Stimulated activated naive CD4-positive, alpha-beta T cell (primary cell): ENCODE results near the gene OSBPL9.

ENCODE experiments used
- DNase-seq, 6 experiments: peaks; one replicate each; lab custom pipeline; 2025; lab: John Stamatoyannopoulos, UW

The OSBPL9 gene

DNA sequence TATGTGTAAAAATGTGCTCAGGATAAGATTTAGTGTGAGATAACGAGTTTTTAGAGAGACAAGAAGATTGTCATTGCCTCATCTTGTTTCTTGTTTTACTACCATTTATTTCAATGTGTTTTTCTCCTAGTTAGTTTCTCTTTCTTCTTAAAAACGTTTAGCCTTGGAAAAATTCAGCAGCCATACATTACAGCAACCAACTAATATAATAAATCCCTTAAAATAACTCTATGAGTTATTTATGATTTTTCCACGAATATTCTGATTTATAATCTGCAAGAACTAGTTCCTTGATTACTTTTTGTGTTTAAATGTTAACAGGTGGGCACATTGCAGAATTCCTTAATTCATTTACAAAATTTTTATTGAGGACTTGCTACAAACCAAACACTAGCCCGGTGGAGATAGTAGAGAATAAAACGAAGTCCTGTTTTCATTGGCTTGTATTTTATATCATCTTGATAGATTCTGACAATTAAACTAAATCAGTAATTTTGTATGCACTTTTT lies 118.9 kb downstream of the OSBPL9 start:
- DNase-seq = no peak

DNA sequence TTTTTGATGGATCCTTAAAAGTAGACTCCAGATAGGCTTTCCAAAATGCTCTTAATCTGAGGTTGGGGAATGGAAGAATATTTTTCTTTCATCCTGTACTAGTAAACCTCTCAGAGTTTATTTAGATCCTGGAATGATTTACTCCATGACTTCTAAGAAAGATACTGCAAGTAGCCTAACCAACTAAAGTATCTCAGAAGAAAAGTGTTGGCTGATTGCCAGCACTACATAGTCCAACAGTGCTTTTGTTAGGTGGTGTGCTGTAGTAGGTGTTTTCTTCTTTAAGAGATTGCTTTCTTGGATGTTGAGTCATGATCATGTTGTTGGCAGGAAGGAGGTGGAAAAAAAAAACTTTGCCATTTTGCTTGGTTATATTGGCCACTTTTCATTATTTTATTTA lies 119.8 kb downstream of the OSBPL9 start:
- no peak for DNase-seq

DNA sequence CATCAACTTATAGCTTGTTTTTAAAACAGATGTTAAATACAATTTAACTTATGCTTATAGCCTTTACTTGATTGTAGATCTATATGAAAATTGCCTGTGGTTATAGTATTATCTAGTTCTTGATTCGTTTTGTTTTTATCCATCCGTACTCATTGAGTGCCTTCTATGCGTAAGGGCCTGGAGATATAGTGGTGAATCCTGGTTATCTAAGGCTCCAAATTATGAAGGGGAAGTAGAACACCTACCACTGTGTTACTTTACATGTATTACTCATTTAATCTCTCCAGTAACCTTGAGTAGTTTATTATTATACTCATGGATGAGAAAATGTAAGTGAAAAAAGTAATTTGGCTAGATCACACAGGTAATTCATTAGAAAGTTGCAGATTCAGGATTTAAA lies 121.8 kb downstream of the OSBPL9 start:
- DNase-seq = no peak

DNA sequence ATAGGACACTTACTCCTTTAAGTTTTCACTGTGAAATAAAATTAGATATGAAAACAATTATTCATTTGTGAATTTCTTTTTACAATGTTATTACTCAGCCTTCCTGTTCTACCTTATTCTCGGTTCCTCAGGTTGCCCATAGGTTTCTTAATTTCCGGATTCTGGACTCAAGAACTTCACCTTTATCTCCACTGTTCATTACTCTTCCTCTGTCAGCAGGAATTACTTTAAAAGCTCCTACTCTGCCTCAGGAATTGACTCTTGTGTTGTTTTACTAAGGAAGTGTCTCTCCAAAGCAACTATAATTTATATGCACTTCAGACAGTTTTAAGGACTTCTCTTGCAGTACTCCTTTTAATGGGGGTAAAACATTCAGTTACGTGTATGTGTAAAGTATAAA lies 123.8 kb downstream of the OSBPL9 start:
- no peak for DNase-seq

DNA sequence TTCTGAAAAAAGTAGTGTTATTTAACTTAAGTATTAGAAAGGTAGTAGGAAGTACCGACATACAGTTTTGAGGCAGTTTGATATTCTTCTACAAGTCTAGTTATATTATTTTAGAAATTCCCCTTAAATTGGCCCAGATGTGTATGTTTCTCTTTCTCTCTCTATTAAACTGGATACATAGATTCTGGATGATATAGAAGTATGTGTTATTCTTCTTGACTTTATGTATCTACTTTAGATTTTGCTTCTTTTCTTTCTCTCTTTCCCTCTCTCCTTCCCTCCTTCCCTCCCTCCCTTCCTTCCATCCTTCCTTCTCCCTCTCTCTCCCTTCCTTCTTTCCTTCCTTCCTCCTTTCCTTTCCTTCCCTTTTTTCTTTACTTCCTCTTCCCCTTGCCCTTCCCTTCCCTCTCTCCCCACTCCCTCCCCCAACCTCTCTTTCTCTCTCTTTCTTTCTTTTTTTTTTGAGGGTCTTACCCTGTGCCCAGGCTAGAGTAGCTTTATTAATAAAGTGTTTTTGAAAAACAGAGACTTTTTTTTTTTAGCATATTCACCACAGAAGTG lies 124.3 kb downstream of the OSBPL9 start:
- DNase-seq = no peak

DNA sequence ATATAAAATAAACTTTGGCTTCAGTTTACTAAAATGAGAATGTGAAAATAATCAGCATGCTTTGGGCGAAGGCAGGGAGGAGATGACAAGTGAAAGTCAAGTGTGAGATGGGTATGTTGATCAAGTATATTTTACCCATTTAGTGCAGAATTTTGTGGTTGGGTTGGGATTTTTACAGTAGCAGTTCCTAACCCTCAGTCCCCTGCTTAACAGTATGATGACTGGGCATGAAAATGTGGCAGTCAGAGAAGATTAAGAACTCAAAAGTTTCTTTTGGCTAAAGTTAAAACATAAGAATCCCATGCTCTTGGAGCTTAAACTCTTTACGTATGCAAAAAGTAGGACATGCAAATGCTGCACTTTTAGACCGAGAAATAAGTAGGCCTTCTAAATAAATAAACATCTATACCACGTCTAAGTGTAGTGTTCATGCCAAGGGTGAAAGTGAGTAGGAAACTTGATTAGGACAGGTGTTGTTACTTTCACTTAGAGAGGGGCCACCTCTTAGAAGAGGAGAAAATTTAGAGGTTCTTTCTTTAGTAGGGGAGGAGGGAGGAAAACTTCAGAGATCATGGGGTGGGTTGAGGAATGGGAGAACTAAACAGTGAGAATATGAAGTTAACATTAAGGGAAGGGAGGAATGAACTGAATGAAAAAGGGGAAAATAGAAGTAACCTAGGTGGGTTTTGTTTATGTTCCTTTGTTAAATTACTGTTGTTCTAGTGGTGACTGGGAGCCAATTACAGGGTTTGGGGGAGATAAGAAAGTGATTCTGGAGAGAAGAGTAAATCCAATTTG lies 127.8 kb downstream of the OSBPL9 start:
- no peak for DNase-seq

DNA sequence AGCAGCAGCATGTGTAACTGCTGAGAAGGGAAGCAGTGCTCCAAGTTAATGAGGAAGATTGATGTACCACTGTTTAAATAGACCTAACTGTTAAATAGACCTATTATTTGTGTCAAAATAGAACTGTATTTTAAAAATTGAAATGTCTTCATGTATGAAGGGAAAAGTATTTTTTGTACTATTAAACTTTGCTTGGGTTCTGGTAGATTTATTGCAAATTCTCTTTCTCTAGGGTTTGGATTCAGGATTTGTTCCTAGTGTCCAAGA lies 128.3 kb downstream of the OSBPL9 start:
- DNase-seq = no peak

DNA sequence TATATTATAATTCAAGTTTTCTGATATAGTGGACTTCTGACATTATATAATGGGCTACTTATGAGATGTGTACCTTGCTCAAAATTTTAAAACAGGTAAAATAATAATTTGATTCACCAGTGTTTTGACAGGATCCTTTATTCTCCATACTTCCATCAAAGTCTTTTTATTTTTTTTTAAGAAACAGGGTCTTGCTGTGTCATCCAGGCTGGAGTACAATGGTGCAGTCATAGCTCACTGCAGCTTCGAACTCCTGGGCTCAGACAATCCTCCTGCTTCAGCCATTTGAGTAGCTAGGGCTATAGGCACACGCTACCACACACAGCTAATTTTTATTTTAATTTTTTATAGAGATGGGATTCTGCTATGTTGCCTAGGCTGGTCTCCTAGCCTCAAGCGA lies 132.3 kb downstream of the OSBPL9 start:
- no peak for DNase-seq

DNA sequence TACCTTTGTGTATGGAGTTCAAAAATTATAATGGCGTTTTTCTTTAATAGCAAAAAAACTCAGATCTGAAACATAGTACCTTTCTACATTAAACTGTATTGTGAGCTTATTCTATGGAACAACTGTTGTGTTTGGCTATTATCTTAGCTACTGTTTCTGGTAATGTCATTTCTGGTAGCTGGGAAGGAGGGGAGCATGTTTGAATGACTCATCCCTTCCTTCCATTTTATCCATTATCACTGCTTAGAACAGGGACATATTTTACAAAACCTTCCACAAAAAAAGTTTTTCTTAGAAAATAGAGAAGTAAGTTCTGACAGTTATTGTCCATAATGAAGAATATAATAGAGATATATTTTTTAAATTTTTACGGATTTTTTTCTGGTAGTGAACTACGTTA lies 133.3 kb downstream of the OSBPL9 start:
- DNase-seq = no peak

DNA sequence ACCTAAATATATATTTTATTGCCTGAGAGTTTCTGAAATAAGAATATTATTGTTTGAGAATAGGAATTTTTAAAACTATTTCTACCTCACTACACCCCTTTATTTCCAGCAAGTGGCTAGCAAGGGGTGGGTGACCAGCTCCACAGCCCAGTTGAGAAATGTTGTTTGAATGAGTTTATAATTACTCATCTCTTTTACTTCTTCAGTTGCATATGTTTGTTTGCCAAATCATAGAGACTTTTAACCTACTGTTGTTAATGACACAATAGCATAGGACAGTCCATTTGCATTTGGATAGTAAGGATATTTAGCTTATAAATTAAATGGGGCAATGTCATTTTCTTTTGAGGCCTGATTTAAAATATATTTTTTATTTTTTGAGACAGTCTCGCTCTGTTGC lies 133.8 kb downstream of the OSBPL9 start:
- DNase-seq = no peak

DNA sequence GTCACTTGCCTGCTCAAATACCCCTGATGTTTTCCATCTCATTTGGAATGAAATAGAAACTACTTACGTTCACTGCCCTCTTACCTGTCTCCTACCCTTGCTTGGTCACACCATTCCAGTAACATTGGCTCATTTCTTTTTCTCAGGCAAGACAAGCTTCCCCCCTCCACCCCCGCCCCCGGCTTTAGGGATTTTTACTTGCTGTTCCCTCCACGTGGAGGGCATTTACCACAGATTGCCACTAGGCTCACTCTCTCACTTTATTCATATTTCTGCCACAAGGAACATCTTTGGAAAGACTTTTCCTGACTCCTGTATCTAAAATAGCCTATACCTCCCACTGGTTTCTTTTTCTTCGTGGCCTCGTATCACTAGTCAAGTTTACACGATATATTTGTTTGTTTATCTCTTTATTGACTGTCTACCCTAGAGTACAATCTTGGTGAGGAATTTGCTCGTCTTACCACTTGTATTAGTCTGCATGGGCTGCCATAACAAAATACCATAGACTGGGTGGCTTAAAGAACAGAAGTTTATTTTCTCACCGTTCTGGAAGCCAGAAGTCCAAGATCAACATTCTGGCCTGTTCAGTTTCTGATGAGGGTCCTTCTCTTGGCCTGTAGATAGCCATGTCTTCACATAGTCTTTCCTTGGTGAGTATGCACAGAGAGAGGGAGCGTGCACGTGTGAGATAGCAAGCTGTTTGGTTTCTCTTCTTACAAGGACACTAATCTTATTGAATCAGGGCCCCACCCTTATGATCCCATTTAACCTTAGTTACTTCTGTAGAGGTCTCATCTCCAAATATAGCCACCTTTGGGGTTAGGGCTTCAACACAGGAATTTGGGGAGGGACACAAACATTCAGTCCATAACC lies 135.4 kb downstream of the OSBPL9 start:
- no peak for DNase-seq

DNA sequence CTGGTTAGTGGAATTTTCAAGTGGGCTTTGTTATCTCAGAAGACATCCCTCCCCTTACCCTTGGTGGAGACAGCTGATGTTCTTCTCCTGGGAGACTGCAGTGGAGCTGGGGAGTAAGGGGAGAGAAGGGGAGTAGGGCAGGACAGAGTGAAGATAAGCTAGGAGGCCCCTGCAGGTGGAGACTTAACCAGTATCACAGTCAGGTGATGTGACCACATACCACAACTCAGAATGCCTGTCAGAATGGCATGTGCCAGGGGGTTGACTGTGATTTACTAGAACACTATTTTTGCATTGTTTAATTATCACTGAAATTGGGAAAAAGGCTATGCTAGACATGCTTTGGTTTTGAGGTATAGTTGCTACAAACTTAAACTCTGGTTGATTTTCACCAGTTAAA lies 137.1 kb downstream of the OSBPL9 start:
- no peak for DNase-seq

DNA sequence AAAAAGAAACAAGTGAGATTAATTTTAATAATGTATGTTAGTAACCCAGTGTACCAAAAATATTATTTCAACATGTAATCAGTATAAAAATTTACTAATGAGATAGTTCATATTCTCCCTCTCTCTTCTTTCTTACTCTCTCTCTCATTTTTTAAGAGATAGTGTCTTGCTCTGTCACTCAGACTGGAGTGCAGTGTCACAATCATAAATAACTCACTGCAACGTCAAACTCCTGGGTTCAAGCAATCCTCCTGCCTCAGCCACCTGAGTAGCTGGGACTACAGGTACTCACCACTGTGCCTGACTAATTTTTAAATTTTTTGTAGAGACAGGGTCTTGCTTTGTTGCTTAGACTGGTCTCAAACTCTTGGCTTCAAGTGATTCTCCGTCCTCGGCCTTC lies 137.8 kb downstream of the OSBPL9 start:
- DNase-seq = no peak

DNA sequence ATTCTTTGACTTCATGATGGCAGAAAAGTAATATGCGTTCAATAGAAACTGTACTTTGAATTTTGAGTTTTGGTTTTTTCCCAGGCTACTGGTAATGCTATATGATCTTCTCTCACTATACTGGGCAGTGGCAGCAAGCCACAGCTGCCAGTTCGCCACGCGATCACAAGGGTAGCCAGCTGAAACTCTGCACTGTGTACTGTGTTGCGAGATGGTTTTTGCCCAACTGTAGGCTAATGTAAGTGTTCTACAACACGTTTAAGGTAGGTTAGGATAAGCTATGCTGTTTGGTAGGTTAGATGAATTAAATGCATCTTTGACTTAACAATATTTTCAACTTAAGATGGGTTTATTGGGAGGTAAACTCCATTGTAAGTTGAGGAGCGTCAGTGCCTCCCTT lies 138.5 kb downstream of the OSBPL9 start:
- no peak for DNase-seq

DNA sequence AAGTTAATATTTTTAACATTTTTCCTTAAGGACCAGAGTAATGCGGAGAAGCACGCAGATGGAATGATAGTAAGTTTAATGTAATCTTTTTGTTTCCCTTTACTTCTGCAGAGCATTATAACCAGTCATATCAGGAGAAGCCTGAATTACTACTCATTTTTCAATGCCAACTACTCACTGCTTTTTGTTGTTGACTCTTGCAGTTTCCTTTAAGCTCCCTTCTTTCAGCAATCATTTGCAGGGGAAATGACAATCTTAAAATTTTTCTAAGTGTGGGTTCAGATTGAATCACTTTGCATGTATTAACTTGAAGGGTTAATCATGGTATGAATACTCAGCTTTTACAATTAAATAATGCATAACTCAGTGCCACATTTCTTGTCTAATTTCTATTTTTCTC lies 139.4 kb downstream of the OSBPL9 start:
- no peak for DNase-seq

DNA sequence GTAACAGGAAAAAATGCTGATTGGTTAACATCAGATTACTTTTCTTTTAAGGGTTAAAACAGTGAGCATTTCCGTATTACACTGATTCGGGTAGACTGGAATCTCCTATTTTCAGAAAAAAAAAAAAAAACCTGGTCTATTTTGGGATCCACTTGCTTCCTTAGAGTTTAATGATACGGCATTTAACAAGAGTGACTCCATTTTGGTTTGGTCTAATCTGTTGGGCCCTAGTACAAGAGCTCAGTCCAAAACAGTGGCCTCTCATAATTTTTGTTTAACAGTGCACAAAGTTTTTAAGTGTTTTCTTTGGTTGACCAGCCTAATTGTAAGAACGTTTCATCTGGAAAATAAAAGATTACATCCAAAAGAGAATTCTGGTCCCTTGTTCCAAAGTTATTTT lies 141.4 kb downstream of the OSBPL9 start:
- DNase-seq = no peak

DNA sequence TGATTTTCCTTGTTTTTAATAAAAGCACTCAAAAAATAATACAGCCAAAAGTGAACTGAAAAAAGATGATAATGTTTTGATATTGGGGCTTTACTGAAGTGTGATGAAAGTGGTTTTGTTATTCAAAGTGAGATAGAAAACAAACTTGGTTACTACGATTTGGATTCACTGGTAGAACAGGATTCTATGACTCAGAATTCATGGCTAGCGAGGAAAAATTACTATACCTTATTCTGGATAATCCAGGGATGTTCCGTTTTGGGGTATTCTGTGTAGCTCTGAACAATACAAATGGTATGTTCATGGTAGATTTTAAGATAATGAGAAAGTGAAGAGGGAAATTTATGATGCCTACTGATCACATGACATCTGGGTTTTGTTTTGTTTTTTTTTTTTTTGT lies 144.0 kb downstream of the OSBPL9 start:
- no peak for DNase-seq

DNA sequence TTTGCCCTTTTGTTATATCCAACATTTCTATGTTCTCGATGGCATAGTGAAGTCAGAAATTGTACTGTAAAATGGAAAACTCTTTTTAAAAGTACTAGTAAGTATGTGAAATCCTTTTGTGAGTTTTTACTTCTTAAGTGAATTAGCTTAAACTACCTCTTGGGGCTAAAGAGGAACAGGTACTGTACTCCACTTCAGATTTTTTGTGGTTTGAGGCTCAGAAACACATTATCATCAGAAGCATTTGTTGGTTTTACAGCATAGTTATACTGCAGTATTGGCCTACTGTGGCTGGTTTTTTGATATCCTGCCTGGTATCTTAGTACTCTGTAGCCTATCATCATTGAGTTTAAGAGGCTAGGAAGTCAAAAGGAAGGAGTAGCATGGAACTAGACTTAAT lies 144.5 kb downstream of the OSBPL9 start:
- no peak for DNase-seq

DNA sequence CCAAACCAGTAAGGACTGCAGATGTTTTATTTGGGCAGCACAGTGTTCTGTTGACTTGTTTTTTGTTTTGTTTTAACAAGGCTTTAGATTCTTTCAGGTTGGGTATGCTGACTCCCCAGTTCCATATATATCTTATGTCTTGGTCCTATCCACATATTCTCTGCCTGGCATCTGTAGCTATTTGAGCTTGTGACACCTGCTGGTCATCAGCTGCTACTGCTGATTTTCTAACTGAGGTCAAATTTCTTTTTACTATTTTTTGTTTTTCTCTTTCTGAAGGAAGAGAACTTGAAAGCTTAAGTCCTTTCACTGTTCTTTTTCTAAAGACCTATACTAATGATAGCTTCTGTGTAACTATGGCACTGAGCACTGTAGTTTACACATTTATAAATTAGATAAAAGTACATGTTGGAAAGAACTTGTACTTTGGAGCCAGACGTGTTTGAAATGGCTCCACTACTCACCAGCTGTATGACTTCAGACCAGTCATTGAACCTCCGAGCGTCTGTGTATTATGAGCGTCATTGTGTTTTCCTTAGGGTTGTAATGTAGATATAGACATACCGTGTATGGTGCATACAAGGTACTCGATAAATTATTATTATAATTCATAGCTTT lies 152.2 kb downstream of the OSBPL9 start:
- peak in 2 of 6 experiments; percentile 41 to 48 for DNase-seq

DNA sequence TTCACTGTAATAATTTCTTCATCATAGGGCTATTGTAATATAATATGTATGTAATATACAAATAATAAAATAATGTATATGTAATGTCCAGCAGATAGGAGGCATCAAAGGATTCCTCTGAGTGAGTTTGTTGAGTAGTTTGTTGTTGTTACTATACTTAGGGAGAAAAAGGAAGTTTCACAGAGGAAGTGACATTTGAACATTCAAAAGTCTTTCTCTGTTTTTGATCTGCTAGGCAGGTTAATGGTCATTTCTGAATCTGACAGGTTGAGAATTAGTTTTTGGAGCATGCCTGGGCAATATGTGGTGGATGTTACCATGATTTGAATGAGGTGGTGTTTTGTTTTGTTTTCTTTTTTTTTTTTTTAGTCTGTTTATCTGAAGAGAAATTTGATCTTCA lies 159.5 kb downstream of the OSBPL9 start:
- no peak for DNase-seq

DNA sequence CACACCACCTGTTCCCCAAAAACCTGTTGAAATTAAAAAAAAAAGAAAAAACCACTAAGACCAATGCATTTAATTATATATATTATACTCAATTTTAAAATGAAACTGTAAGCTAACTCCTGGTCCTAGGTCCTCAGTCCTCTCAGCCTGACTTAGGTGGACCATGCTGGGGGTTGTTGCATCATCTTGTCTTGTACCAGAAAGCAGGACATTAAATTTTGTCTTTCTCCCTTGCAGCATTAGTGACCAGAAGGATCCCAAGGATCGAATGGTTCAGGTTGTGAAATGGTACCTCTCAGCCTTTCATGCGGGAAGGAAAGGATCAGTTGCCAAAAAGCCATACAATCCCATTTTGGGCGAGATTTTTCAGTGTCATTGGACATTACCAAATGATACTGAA lies 164.0 kb downstream of the OSBPL9 start:
- no peak for DNase-seq

DNA sequence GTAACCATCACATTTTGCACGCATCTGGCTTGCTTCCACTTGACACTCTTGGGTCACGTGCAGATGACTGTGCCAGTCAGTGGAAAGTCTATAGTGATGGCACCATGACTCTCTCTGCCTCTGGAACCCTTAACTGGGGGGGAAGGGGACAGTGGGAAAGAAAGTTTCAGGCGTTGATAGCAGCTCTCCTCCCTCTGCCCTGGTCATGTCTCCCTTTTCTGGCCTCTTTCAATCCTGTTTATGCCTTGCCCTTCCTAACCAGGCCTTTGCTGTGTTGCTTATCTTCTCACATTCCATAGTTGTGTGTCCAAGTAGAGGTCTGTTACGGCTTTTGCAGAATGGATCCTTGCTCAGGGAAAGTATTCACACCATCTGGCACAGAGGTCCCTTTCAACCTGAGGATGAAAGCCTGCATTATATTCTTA lies 168.1 kb downstream of the OSBPL9 start:
- no peak for DNase-seq

DNA sequence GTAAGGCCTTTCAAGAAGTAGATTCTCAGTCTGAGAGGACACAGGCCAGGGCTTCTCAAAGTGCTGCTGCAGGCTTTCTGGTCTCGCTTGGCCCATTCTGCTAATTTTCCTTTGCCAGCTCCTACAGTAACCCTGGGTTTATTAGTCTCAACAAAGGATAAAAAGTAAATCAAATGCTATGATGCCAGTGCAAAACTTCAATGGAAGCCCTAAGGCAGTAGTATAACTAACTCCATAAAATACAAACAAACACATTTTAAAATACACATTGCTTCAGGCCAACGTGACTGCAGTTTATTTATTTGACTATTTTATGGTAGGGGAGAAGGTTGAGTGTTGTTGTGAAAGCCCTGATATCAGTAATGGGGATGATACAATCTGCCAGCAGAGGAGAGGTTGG lies 172.0 kb downstream of the OSBPL9 start:
- no peak for DNase-seq
